Astrocyte of the cerebellum (primary cell): ENCODE measurements around the gene GNB5.
"Not testable (repeated sequence)": the region's sequence is repeated elsewhere in the genome, so short reads cannot be mapped to it uniquely, and the experiment has no call there.

Experiments
- DNase-seq: peaks from one replicate; pipeline ENCODE4 v3.0.0-alpha.2; 2011; ENCODE audit warnings: low read depth
- H3K4me3 ChIP-seq: 2 replicates; pipeline ENCODE4 v1.5.1; 2011; ENCODE audit warnings: mild to moderate bottlenecking, low read depth, low read length, moderate library complexity
- in situ Hi-C: cut with HindIII; loops from 2 replicates; pipeline ENCODE4 v1.10.0; 2017; ENCODE audit warnings: low sequenced_read_pairs
- TF ChIP-seq, protein P1 (sequence below): IDR thresholded peaks from 2 replicates; pipeline ENCODE4 v1.5.1; 2012; ENCODE audit warnings: low read length, low read depth, moderate library complexity, mild to moderate bottlenecking; ENCODE audit errors: missing control alignments

GNB5 gene

DNA sequence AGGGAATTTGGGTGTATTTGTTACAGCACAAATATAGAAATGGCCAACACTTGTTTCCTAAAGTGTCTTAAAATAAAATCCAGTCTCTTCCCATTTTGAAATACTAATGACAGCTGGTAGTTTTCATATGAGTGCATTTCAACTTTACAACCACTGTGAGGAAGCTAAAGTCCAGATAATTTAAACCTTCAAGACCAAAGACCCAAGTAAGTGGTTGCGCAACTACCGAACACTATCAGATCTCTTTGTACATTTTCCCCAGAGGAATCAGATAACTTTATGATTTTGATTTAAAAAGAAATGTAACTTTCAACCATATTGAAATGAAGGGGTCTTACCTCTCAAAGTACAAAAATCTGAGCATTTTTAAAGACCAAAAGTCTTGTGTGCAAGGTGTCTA lies 92.9 kb downstream of the GNB5 start:
- TF ChIP-seq, protein P1, sequence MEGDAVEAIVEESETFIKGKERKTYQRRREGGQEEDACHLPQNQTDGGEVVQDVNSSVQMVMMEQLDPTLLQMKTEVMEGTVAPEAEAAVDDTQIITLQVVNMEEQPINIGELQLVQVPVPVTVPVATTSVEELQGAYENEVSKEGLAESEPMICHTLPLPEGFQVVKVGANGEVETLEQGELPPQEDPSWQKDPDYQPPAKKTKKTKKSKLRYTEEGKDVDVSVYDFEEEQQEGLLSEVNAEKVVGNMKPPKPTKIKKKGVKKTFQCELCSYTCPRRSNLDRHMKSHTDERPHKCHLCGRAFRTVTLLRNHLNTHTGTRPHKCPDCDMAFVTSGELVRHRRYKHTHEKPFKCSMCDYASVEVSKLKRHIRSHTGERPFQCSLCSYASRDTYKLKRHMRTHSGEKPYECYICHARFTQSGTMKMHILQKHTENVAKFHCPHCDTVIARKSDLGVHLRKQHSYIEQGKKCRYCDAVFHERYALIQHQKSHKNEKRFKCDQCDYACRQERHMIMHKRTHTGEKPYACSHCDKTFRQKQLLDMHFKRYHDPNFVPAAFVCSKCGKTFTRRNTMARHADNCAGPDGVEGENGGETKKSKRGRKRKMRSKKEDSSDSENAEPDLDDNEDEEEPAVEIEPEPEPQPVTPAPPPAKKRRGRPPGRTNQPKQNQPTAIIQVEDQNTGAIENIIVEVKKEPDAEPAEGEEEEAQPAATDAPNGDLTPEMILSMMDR = no peak
- H3K4me3 ChIP-seq = no peak overlapping the region
- no peak for DNase-seq
- in situ Hi-C loops = no loop called here

DNA sequence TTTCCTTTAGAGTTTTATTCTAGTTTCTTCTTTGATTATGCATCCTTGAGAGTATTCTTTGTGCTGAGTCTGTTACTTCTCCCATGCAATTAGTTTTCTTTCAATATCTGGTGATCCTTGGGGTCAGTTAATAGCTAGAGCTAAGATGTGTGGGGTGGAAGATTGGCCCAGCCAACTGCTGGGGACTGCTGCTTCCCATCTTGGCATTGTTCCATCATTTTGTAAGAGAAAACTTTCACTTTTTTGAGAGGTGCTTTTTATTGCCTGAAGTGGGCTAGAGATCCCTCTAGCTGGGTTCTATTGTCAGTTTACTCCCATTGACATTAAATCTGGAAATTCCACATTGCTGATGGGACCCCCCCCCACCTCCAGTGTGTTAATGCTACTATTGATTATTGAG lies 94.0 kb downstream of the GNB5 start:
- no peak for DNase-seq
- TF ChIP-seq, protein P1 = no peak
- in situ Hi-C loops = no loop called here
- no peak overlapping the region for H3K4me3 ChIP-seq

DNA sequence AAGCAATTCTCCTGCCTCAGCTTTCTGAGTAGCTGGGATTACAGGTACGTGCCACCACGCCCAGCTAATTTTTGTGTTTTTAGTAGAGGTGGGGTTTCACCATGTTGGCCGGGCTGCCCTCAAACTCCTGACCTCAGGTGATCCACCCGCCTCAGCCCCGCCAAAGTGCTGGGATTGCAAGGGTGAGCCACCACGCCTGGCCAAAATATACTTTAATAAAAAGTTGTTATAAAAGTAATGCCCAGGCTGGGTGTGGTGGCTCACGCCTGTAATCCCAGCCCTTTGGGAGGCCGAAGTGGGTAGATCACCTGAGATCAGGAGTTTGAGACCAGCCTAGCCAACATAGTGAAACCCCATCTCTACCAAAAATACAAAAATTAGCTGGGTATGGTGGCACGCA lies 94.7 kb downstream of the GNB5 start:
- DNase-seq, in situ Hi-C loops, H3K4me3 ChIP-seq: not testable (repeated sequence)

DNA sequence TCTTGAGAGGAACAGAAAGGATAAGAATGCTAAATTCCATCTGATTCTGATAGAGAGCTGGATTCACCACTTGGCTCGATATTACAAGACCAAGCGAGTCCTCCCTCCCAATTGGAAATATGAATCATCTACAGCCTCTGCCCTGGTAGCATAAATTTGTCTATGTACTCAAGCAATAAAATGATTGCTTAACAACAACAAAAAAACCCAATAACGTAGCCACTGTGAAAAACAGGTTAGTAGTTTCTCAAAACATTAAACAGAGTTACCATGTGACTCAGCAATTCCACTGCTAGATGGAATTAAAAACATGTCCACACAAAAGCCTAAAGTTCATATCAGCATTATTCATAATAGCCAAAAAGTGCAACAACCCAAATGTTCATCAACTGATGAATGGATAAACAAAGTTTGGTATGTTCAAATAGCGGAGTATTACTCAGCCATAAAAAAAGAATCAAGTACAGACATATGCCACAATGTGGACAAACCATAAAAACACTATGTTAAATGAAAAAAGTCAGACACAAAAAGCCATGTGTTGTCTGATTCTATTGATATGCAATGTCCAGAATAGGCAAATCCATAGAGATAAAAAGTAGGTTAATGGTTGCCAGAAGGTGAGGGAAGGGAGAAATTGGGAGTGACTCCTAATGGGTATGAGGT lies 95.5 kb downstream of the GNB5 start:
- in situ Hi-C loops = no loop called here
- no peak overlapping the region for H3K4me3 ChIP-seq
- TF ChIP-seq, protein P1 = no peak
- peak; percentile 70 for DNase-seq

DNA sequence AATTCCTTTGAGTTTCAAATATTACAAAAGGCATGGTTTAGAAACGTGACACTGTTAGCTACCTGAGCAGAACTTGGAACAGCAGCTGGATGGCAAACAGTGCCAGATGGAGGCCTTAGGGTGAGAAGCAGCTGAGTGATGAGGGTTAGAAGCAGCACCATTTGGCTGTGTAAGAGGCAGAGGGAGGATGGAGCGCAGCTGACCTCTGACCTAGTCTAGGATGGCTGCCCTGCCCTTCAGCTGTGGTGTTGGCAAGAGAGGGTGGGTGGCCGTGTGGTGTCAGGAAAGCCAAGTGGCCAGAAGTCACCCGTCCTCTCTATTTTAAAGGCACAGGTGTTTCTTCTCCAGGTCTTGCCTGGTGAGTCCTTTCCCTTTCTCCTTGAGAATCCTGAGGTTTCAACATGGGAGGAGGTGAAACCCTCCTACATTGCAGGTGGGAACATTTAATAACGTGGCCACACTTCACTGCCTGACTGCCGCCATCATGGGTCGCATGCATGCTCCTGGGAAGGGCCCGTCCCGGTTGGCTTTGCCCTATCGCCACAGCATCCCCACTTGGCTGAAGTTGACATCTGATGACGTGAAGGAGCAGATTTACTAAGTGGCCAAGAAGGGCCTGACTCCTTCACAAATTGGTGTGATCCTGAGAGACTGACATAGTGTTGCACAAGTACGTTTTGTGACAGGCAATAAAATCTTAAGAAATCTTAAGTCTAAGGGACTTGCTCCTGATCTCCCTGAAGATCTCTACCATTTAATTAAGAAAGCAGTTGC lies 96.2 kb downstream of the GNB5 start:
- TF ChIP-seq, protein P1 = no peak
- no peak for DNase-seq
- in situ Hi-C loops = no loop called here
- no peak overlapping the region for H3K4me3 ChIP-seq

DNA sequence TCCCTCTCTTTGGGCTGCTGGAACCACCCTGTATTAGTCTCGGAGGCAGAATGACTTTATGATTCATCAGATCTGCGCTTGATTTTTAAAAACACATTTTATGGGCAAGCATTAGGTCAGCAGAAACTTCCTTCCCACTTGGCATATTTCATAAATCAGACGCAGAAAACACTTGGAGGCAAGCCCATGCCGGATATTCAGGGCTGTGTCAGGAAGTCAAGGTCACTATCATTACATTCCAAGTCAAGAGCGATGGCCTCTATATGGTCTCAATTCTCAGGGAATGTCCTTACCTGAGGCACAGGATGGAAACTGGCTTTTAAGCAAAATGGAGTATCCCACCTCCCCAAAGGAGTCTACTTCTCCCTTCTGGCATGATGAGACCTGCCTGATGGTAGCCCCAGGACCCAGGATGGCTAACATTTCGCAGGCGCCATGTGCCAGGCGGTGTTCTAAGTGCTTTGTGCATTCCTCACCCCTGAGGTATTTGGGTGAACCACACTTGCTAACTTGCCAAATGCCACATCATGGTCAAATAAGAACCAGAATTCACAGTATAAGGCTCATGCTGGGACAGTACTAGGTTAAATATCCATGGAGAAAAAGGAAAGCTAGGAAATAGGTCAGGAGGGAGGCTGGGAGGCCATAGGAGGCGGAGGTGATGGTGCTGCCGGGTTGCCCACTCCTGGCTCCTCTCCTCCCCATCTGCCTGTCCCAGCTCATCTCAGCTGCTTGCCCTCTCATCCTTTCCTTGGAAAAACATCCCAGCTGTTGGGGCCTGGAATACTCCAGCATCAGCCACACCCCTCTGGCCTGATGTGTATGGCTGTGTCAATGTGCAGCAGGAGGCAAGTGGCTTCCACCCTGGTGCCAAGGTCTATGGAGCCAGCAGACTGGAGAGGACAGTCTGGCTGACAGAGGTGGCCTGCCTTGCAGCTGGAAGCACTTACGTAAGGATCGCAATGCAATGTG lies 97.4 kb downstream of the GNB5 start:
- TF ChIP-seq, protein P1 = no peak
- in situ Hi-C loops = no loop called here
- DNase-seq = peak; percentile 96

DNA sequence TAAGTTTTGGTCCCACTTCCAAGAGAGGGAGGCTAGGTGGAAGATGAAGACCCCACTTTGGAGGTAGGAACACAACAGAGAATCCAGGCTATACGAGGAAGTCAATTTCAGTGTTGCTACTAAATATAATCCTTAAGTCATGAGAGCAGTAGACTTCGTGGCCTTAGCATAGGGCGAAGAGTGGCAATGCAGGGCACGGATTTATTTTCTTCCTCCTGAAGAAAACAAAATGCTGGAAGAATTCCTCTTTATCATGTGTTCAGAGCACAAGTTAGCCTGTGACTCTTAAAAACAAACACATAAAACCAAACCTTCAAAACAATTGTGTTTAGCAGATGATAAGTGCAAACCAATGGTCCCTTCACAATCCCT lies 98.0 kb downstream of the GNB5 start:
- no peak overlapping the region for H3K4me3 ChIP-seq
- in situ Hi-C loops = no loop called here
- TF ChIP-seq, protein P1 = no peak
- DNase-seq = no peak

More for the DNA sequence above, 97.4 kb downstream of the GNB5 start:
- H3K4me3 ChIP-seq = no peak overlapping the region
